Measurements from ENCODE around the gene PRKN.

DNA sequence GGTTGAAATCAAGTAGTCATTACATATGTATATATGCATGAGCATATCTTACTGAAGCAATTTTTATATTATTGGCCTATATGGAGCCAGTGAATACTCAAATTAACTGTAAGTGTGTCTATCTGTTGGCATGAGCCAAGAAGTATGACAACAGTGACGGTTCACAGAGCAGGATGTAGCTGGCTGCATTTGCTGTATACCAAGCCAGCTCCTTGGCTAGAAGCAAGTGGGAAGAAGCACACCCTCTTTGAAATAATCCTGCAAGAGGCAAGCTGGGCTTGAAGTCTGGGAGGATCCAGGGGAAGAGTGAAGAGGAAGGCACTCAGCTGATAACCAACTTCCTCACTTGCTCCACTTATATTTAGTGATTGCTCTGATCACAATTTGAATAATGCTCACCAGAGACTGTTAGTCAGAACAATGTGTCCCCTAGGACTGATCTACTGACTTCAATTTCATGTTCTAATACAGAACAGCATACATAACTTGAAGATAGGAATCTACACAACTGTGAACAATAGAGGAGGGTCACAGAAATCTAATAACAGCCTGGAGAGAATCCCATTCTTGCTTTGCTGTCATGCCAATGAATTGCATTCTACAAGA, 497.3 kb downstream of the PRKN start:
- TF ChIP-seq CTCF (conservative IDR thresholded peaks at IDR 0.05 in 1 of 2, IDR thresholded peaks at IDR 0.05 in 1 of 2; ENCODE audit: low read depth in 1 of 2, low read length in 2 of 2) (no peak), EZH2 (IDR thresholded peaks at IDR 0.05; ENCODE audit: low read length, missing control alignments) (no peak)

All from fibroblast of lung (primary cell).